Heart right ventricle (tissue), 16 donors: ENCODE measurements around the gene OR10P1. TPM values are rescaled to one million over a fixed set of nuclear protein-coding genes. Genes with fewer than 3 reads are reported as not detected.

Experiments
- ATAC-seq, 8 donors: fragments of 200-7000 bp; cut with Tn5 transposase; one replicate each; pipeline ENCODE4 v1.9.1; 2020; ENCODE audit warnings: mild to moderate bottlenecking in 8 of 8, moderate library complexity in 8 of 8, moderate number of reproducible peaks in 1 of 8
- DNase-seq, 2 donors: peaks; one replicate each; pipeline ENCODE4 v3.0.0-alpha.2; 2020
- H3K27ac ChIP-seq, 10 donors: fragments of 200-600 bp; sonication (generic) in 2 of 10; one replicate each; pipeline versions ENCODE4 v1.5.0 to v1.8.0; 2020 to 2022; ENCODE audit warnings: mild to moderate bottlenecking in 3 of 10
- H3K27me3 ChIP-seq, 7 donors: fragments of 200-600 bp; one replicate each; pipeline ENCODE4 v1.8.0; 2021 to 2022; ENCODE audit warnings: mild to moderate bottlenecking in 2 of 7
- H3K36me3 ChIP-seq, 9 donors: fragments of 200-600 bp; sonication (generic) in 1 of 9; one replicate each; pipeline versions ENCODE4 v1.5.0 to v1.8.0; 2020 to 2022; ENCODE audit warnings: mild to moderate bottlenecking in 2 of 9
- H3K4me1 ChIP-seq, 9 donors: fragments of 200-600 bp; sonication (generic) in 1 of 9; one replicate each; pipeline versions ENCODE4 v1.5.0 to v1.8.0; 2020 to 2022; ENCODE audit warnings: mild to moderate bottlenecking in 4 of 9
- H3K4me3 ChIP-seq, 10 donors: fragments of 200-600 bp; sonication (generic) in 2 of 10; one replicate each; pipeline versions ENCODE4 v1.5.0 to v1.8.0; 2020 to 2022; ENCODE audit warnings: mild to moderate bottlenecking in 7 of 10, moderate library complexity in 2 of 10
- H3K9me3 ChIP-seq, 11 donors: fragments of 200-600 bp in 10 of 11; sonication (generic) in 2 of 11; one replicate each; pipeline versions ENCODE4 v1.5.0 to v1.8.0; 2013 to 2022; ENCODE audit warnings: mild to moderate bottlenecking in 2 of 11, control low read depth in 1 of 11, moderate library complexity in 1 of 11
- WGBS, 2 donors: extraction: QIAGEN DNeasy Blood & Tissue Kit; methylation state at CpG; one replicate each; pipeline ENCODE4 v1.1.7; 2013; ENCODE audit warnings: inconsistent platforms in 1 of 2; 5-methylcytosine and 5-hydroxymethylcytosine counted together
- intact Hi-C, 10 donors: fragments of 100-400 bp; cut with DNase I; formaldehyde crosslinking; loops; one replicate each; pipeline versions ENCODE4 v1.11.1 to v1.14.2; 2022
- polyA plus RNA-seq, 2 donors: library from polyadenylated mRNA; stranded (reverse); fragments of 200-250 nt; gene quantifications; one replicate each; pipeline ENCODE4 v1.2.3, GENCODE V29; 2013
- total RNA-seq, 10 donors: library from RNA; stranded (reverse); fragmentation: NEBNext Ultra II Directional in 3 of 10; extraction: Animal tissue kit (Norgen Biotek cat#: 25700) in 3 of 10; gene quantifications; one replicate each; pipeline versions ENCODE4 v1.2.1 to v1.2.4, GENCODE V29; 2021 to 2023
- TF ChIP-seq, protein P1 (sequence below), 9 donors: fragments of 200-600 bp; sonication (generic) in 2 of 9; IDR thresholded peaks; one replicate each; pipeline versions ENCODE4 v1.5.0 to v1.8.0; 2021 to 2022; ENCODE audit warnings: antibody characterized with exemption in 9 of 9, mild to moderate bottlenecking in 5 of 9, moderate library complexity in 1 of 9
- donor health status: Arrhythmogenic right ventricular cardiomyopathy.
- donor health status: ischemic (EF 13 %, LVEDD 7.1; RV severe dilation, severe dysfunction).
- donor health status: healthy with polysubstance abuse.
- donor health status: DM: no; HTN: yes; CAD: no.
- donor health status: DM: no; HTN: no; CAD: no.
- donor health status: ischemic (EF 25% LVEDD 6.9; RV normal size, moderate dysfunction).
- donor health status: ischemic (EF 25% LVEDD 5.7; RV mildly dilated, moderate dysfunction).
- donor health status: healthy.
- donor health status: DM: yes; HTN: yes; CAD: no.
- donor health status: Ischemic cardiomyopathy.
- donor health status: ischemic (EF 35%, LVEDD 5.7; RV mildly dilated, moderate dysfunction).
- donor health status: nonischemic (EF 11% LVEDD 7.7; RV severe dilation, severe dysfunction).
- donor health status: DM: yes; HTN: yes; CAD: no.
- donor health status: PGD.
- donor health status: ischemic (EF 29% LVEDD 5.4; RV normal size, mild dysfunction).
- donor health status: nonischemic (EF 23%, LVEDD 6.1; RV moderate dilation, normal function).

The OR10P1 gene
- total and polyA plus RNA-seq, 12 donors, result not detected

DNA sequence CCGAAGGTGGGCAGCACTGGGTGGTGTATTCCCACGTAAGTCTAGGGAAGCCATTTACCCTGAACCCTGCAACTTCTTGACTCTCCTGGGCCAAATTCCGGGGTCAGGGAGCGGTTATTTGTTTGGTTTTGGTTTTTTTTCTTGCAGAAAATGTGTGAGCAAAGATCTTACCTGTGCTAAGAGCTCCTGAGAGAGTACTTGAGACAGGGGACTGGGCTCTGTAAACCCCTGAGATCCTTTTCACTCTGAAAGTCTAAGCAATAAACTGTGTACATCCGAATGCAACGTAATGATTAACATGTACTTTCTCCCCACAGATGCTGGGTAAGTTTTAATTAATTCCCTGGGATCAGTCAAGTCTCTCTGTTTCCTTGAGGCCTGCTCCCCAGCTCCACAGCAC lies 21.5 kb downstream of the OR10P1 start:
- Histone ChIP-seq H3K9me3 (no peaks in the 10 kb centered on the region), H3K27ac (peak overlapping the region; percentile 68 to 96 (median 87)), H3K4me3 (no peak overlapping the region), H3K4me1 (peaks cover 0 to 30% (median 18%) of the 10 kb centered on the region in 9 donors), H3K36me3 (no peaks in the 10 kb centered on the region), H3K27me3 (no peaks in the 10 kb centered on the region)
- 92 to 93% methylated on average over 6 of the region's 6 CpGs for WGBS, 2 donors
- intact Hi-C loops, result loop anchor here in 3 of 10 donors (5.0 to 10.0 kb wide), 4 partner anchors 64 to 466 kb away; partner anchors contain the start of genes CD63 (in 1 of the 3), ORMDL2 (in 1 of the 3), RDH5 (in 1 of the 3) and SARNP (in 1 of the 3)
- DNase-seq, result no peak
- TF ChIP-seq, protein P1, sequence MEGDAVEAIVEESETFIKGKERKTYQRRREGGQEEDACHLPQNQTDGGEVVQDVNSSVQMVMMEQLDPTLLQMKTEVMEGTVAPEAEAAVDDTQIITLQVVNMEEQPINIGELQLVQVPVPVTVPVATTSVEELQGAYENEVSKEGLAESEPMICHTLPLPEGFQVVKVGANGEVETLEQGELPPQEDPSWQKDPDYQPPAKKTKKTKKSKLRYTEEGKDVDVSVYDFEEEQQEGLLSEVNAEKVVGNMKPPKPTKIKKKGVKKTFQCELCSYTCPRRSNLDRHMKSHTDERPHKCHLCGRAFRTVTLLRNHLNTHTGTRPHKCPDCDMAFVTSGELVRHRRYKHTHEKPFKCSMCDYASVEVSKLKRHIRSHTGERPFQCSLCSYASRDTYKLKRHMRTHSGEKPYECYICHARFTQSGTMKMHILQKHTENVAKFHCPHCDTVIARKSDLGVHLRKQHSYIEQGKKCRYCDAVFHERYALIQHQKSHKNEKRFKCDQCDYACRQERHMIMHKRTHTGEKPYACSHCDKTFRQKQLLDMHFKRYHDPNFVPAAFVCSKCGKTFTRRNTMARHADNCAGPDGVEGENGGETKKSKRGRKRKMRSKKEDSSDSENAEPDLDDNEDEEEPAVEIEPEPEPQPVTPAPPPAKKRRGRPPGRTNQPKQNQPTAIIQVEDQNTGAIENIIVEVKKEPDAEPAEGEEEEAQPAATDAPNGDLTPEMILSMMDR (IDR thresholded peaks at IDR 0.05), result no peak
- ATAC-seq, result no peak

DNA sequence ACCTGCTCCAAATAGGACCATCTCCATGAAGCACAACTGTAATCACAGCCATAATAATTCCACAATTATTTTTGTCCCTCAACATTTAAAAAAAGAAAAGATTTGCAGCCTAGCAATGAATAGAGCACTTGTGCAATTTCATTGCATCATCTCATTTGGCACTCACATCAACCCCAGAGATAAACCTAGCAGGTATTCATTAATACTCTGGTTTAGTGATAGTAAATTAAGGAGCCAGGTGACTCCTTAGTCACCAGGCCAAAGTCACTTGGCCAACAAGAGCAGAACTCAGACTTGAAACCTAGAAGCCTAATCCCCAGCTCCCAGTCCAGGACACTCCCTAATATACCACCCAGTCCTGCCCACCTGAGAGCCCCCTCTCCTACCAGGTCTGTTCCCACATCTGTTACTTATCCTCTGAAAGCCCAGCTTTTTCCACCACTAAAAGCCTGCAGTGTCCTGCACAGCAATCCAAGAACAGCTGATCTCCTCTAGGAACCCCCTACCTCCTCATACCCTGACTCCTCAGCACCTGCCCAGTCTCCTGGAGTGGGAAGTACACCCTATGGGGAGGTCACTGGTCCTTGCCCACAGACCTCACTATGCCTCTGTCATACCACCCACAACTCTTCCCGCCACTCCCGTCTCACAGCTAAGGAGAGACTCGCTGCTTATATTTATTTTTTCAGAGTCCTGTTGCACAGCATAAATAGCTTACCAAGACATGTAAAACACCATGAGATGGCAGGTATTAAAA lies 22.1 kb downstream of the OR10P1 start:
- Histone ChIP-seq H3K4me1 (peaks cover 0 to 30% (median 18%) of the 10 kb centered on the region in 9 donors), H3K4me3 (peak overlapping the region in 1 of 10 donors; percentile 4), H3K9me3 (no peaks in the 10 kb centered on the region), H3K36me3 (no peaks in the 10 kb centered on the region), H3K27me3 (no peaks in the 10 kb centered on the region), H3K27ac (peak overlapping the region; percentile 68 to 96 (median 87))
- DNase-seq (no peak), ATAC-seq (peak; percentile 15 to 43 (median 28))
- 54 to 64% methylated on average over 3 of the region's 3 CpGs for WGBS, 2 donors
- intact Hi-C loops, result loop anchor here in 3 of 10 donors (5.0 to 10.0 kb wide), 4 partner anchors 63 to 467 kb away; partner anchors contain the start of genes CD63 (in 1 of the 3), ORMDL2 (in 1 of the 3), RDH5 (in 1 of the 3) and SARNP (in 1 of the 3)
- TF ChIP-seq, protein P1 (IDR thresholded peaks at IDR 0.05), result no peak

- intact Hi-C loops, result loop anchor here in 4 of 10 donors (2.0 to 10.0 kb wide), 5 partner anchors 63 to 467 kb away; partner anchors contain the start of genes RDH5 (in 2 of the 4), CD63 (in 1 of the 4), ORMDL2 (in 1 of the 4) and SARNP (in 1 of the 4)
- no peaks in the 10 kb centered on the region for H3K27me3 ChIP-seq
- ATAC-seq (peak; percentile 74 to 94 (median 90)), DNase-seq (peak in 1 of 2 donors; percentile 66)
- TF ChIP-seq, protein P1 (IDR thresholded peaks at IDR 0.05), result peak in 8 of 9 donors; percentile 13 to 63 (median 51)
- no peaks in the 10 kb centered on the region for H3K9me3 ChIP-seq
- 21 to 28% methylated on average over 9 of the region's 9 CpGs for WGBS, 2 donors
- no peaks in the 10 kb centered on the region for H3K36me3 ChIP-seq
- peaks cover 0 to 30% (median 18%) of the 10 kb centered on the region in 9 donors for H3K4me1 ChIP-seq
- peak overlapping the region; percentile 68 to 96 (median 87) for H3K27ac ChIP-seq
- peak overlapping the region in 4 of 10 donors; percentile 4 to 24 (median 14) for H3K4me3 ChIP-seq
Observed at GRCh38 chr12:55659486-55660385, 23.0 kb downstream of the OR10P1 start.

DNA sequence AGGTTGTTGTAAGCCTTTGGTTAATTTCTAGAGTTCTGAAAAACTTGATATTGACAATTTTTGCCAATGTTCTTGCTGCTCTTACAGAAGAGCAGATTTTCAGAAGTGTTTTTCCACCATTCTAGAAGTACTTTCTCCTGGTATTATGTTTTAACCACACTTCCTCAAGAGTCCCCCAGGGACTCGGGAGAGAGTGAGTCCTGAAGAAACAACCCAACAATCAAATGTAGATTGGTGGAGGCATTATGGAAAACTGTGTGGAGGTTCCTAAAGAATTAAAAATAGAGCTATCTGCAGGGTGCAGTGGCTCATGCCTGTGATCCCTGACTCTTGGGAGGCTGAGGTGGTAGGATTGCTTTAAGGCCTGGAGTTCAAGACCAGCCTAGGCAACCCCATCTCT lies 26.7 kb downstream of the OR10P1 start:
- H3K4me1 ChIP-seq, result peaks cover 0 to 20% (median 11%) of the 10 kb centered on the region in 9 donors
- no peaks in the 10 kb centered on the region for H3K9me3 ChIP-seq
- no peak overlapping the region for H3K27ac ChIP-seq
- TF ChIP-seq, protein P1 (IDR thresholded peaks at IDR 0.05), result no peak
- WGBS, 2 donors, result 31 to 56% methylated on average over 1 of the region's 1 CpG
- no peak for ATAC-seq
- intact Hi-C loops, result loop anchor here in 1 of 10 donors (5.0 kb wide), 1 partner anchor 59 kb away; the partner anchor contains the start of gene RDH5
- H3K27me3 ChIP-seq, result no peaks in the 10 kb centered on the region
- DNase-seq, result no peak
- no peak overlapping the region for H3K4me3 ChIP-seq
- H3K36me3 ChIP-seq, result no peaks in the 10 kb centered on the region
